Esophagus squamous epithelium (tissue), 5 donors: Measurements from ENCODE around the gene RELN. TPM values are rescaled to one million over a fixed set of nuclear protein-coding genes. Genes with fewer than 3 reads are reported as not detected.
"Not testable (repeated sequence)": the region's sequence is repeated elsewhere in the genome, so short reads cannot be mapped to it uniquely, and the experiment has no call there.

Experiments
- DNase-seq: peaks from one replicate; lab custom pipeline; 2025; lab: John Stamatoyannopoulos, UW
- H3K27ac ChIP-seq, 4 donors: fragments of 200-600 bp; sonication (generic); one replicate each; pipeline ENCODE4 v1.5.1; 2016 to 2019; ENCODE audit warnings: mild to moderate bottlenecking in 1 of 4
- H3K27me3 ChIP-seq, 4 donors: fragments of 200-600 bp; sonication (generic); 1 replicate in 3 of 4; 2 replicates in 1 of 4; pipeline versions ENCODE4 v1.5.1 to v1.6.0; 2017 to 2021; ENCODE audit warnings: antibody characterized with exemption in 1 of 4
- H3K36me3 ChIP-seq, 3 donors: fragments of 200-600 bp; sonication (generic); one replicate each; pipeline ENCODE4 v1.5.1; 2016 to 2019
- H3K4me1 ChIP-seq, 3 donors: fragments of 200-600 bp; sonication (generic); one replicate each; pipeline ENCODE4 v1.5.1; 2017 to 2019
- H3K4me3 ChIP-seq, 4 donors: fragments of 200-600 bp; sonication (generic); 1 replicate in 3 of 4; 2 replicates in 1 of 4; pipeline ENCODE4 v1.5.1; 2016 to 2019; ENCODE audit warnings: mild to moderate bottlenecking in 2 of 4, moderate library complexity in 1 of 4
- H3K9me3 ChIP-seq, 3 donors: fragments of 200-600 bp; sonication (generic); one replicate each; pipeline ENCODE4 v1.5.1; 2016 to 2019
- POLR2A ChIP-seq, 4 donors: fragments of 450-650 bp; IDR thresholded peaks; one replicate each; pipeline ENCODE4 v1.6.1; 2017; ENCODE audit warnings: antibody characterized with exemption in 4 of 4, mild to moderate bottlenecking in 4 of 4, moderate library complexity in 3 of 4
- WGBS, 2 donors: methylation state at CpG; one replicate each; pipeline ENCODE4 v1.1.5; 2018; 5-methylcytosine and 5-hydroxymethylcytosine counted together
- intact Hi-C: fragments of 100-400 bp; cut with DNase I; formaldehyde crosslinking; loops from one replicate; pipeline ENCODE4 v1.15.0; 2022
- total RNA-seq, 4 donors: library from RNA; depleted of rRNA; stranded (reverse); fragments of >200 nt; gene quantifications; one replicate each; pipeline ENCODE4 v1.1.0, GENCODE V29; 2016
- TF ChIP-seq, protein P1 (sequence below), 6 experiments: fragments of 450-650 bp in 4 of 6; fragments of 200-600 bp in 2 of 6; sonication (generic) in 2 of 6; IDR thresholded peaks; one replicate each; pipeline ENCODE4 v1.5.1; 2016 to 2019; ENCODE audit warnings: antibody characterized with exemption in 6 of 6, mild to moderate bottlenecking in 4 of 6, moderate library complexity in 4 of 6
- donor health status: DM: yes; HTN: yes; CAD: no.

RELN gene
- total RNA-seq, 4 donors from 2014 or later = 0.68 to 6.5 (median 1.00) TPM

DNA sequence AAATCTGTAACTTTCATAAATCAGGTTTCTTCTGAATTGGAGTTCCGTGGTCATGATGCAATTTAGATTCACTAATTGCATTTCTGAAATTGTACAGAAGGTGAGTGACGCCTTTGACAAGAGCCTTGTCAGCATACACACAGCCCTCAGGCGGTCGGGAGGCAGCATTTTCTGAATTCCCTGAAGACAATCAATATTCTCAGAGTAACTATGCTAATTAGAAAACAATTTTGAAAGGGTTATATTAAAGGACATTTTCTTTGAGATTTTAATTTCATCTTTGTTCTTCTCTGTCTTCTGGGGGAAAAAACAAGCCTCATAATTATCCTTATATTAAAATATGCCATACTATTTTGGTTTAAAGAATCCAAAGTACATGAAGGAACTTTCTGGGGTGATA is 488.3 kb downstream of the RELN start:
- 72 to 77% methylated on average over 4 of the region's 4 CpGs for WGBS, 2 donors
- no peaks in the 10 kb centered on the region for H3K36me3 ChIP-seq

DNA sequence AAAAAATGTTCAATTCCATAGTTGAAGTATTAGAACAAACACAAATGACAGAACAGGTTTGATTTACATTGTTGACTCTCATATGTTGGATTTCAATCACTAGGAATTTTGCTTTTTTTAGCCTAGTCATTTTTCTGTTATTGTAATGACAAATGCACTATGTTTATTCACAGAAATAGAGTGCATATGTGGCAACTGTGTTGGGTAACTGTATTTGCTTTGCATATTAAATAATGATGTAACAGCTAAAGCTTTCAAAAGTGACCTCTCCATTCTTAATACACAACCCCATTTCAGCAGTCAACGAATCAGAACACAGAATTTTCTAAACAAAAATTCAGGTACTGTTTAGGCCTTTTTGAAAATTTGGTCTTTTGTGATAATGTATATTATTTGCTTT is 489.5 kb downstream of the RELN start:
- Histone ChIP-seq H3K27me3 (no peaks in the 10 kb centered on the region), H3K4me3 (no peak overlapping the region), H3K4me1 (no peaks in the 10 kb centered on the region), H3K27ac (no peak overlapping the region), H3K9me3 (no peaks in the 10 kb centered on the region), H3K36me3 (no peaks in the 10 kb centered on the region)
- intact Hi-C loops = no loop called here
- 37 to 62% methylated on average over 1 of the region's 1 CpG for WGBS, 2 donors
- no peak for DNase-seq
- TF ChIP-seq POLR2A (IDR thresholded peaks at IDR 0.05) = no peak
- TF ChIP-seq, protein P1, sequence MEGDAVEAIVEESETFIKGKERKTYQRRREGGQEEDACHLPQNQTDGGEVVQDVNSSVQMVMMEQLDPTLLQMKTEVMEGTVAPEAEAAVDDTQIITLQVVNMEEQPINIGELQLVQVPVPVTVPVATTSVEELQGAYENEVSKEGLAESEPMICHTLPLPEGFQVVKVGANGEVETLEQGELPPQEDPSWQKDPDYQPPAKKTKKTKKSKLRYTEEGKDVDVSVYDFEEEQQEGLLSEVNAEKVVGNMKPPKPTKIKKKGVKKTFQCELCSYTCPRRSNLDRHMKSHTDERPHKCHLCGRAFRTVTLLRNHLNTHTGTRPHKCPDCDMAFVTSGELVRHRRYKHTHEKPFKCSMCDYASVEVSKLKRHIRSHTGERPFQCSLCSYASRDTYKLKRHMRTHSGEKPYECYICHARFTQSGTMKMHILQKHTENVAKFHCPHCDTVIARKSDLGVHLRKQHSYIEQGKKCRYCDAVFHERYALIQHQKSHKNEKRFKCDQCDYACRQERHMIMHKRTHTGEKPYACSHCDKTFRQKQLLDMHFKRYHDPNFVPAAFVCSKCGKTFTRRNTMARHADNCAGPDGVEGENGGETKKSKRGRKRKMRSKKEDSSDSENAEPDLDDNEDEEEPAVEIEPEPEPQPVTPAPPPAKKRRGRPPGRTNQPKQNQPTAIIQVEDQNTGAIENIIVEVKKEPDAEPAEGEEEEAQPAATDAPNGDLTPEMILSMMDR (IDR thresholded peaks at IDR 0.05) = no peak

More for the DNA sequence above, 488.3 kb downstream of the RELN start:
- intact Hi-C loops = no loop called here
- Histone ChIP-seq H3K27me3 (no peaks in the 10 kb centered on the region), H3K27ac (no peak overlapping the region), H3K9me3 (no peaks in the 10 kb centered on the region), H3K4me1 (no peaks in the 10 kb centered on the region), H3K4me3 (no peak overlapping the region)
- no peak for DNase-seq
- TF ChIP-seq, protein P1 (IDR thresholded peaks at IDR 0.05) = no peak
- no peak for TF ChIP-seq POLR2A (IDR thresholded peaks at IDR 0.05)

DNA sequence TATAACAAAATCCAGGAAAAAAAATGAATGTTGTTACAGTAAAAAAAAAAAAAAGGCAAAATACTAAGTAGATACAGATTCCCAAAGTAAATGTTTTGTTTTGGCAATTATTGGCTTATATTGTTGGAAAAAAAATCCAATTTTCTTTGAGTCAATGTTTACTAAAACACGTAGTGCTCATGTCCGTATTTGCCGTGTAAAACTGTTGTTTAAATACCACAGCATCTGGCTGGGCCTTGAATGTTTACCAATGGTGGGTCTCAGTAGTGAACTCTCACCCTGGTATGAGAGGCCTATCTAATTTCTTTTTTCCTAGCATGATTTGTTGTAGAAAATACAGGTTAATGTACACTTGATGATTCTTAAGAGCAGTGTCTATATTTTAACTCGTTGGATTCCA is 502.0 kb downstream of the RELN start:
- intact Hi-C loops = no loop called here
- DNase-seq = no peak
- TF ChIP-seq, protein P1 (IDR thresholded peaks at IDR 0.05) = no peak
- no peak for TF ChIP-seq POLR2A (IDR thresholded peaks at IDR 0.05)
- H3K4me1 ChIP-seq = no peaks in the 10 kb centered on the region
- H3K9me3 ChIP-seq = no peaks in the 10 kb centered on the region
- no peak overlapping the region for H3K4me3 ChIP-seq
- H3K27ac ChIP-seq = no peak overlapping the region
- no peaks in the 10 kb centered on the region for H3K36me3 ChIP-seq
- H3K27me3 ChIP-seq = peaks cover 0 to 9% (median 0%) of the 10 kb centered on the region in 4 donors
- WGBS, 2 donors = 43 to 45% methylated on average over 4 of the region's 4 CpGs

DNA sequence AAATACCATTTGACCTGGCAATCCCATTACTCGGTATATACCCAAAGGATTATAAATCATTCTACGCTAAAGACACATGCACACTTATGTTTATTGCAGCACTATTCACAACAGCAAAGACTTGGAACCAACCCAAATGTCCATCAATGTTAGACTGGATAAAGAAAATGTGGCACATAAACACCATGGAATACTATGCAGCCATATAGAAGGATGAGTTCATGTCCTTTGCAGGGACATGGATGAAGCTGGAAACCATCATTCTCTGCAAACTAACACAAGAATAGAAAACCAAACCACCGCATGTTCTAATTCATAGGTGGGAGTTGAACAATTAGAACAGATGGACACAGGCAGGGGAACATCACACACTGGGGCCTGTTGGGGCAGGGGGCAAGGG is 502.6 kb downstream of the RELN start:
- DNase-seq, intact Hi-C loops, H3K36me3 ChIP-seq, H3K4me3 ChIP-seq, H3K4me1 ChIP-seq, H3K27ac ChIP-seq, H3K27me3 ChIP-seq, H3K9me3 ChIP-seq: not testable (repeated sequence)
- 90% methylated on average over 3 of the region's 3 CpGs for WGBS, 2 donors

DNA sequence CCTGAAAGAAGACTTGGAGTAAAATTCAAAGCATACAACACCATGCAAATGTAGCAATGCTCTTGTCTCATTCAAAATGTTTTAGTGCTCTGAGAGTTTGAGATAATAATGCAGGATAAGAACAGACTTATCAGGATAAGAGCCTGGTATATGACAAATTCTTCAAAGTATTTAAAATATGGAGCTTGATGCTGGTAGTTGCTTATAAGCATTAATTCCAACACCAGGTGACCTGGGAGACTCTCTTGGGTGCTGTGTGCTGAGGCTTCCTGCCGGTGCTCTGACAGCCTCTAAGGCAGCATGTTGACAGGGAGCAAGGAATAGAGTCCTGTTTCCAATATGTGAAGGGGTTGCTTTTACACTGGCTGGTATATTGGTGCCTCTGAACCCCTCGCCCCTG is 508.7 kb downstream of the RELN start:
- H3K27me3 ChIP-seq = peaks cover 0 to 6% (median 0%) of the 10 kb centered on the region in 4 donors
- H3K36me3 ChIP-seq = no peaks in the 10 kb centered on the region
- no peaks in the 10 kb centered on the region for H3K9me3 ChIP-seq
- no peak for DNase-seq
- WGBS, 2 donors = 50 to 64% methylated on average over 2 of the region's 2 CpGs
- no peak for TF ChIP-seq POLR2A (IDR thresholded peaks at IDR 0.05)
- TF ChIP-seq, protein P1 (IDR thresholded peaks at IDR 0.05) = no peak
- no peaks in the 10 kb centered on the region for H3K4me1 ChIP-seq
- no peak overlapping the region for H3K27ac ChIP-seq
- H3K4me3 ChIP-seq = no peak overlapping the region
- intact Hi-C loops = no loop called here

DNA sequence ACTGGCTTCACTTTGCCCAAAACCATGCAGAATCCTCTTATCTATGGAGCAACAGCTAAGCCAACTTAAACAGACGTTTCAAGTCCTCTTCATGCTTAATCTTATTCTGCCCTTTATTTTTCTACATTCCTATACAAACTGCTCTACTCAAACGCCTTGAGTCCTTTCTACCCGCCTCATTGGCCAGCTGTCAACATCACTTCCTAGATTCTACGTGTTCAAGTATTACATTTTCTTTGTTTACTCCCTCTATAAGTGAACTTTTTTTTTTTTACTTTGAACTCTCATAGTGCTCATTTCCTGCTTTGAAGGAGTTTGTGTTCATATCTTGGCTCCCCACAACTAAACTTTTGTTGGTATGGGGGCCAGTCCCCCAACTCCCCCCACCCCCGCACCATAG is 514.5 kb downstream of the RELN start:
- no peaks in the 10 kb centered on the region for H3K27me3 ChIP-seq

More for the DNA sequence above, 514.5 kb downstream of the RELN start:
- Histone ChIP-seq H3K4me3 (no peak overlapping the region), H3K4me1 (no peaks in the 10 kb centered on the region), H3K9me3 (no peaks in the 10 kb centered on the region), H3K36me3 (no peaks in the 10 kb centered on the region), H3K27ac (no peak overlapping the region)
- no peak for DNase-seq
- intact Hi-C loops = no loop called here
- WGBS, 2 donors = 21 to 33% methylated on average over 5 of the region's 5 CpGs
- no peak for TF ChIP-seq POLR2A (IDR thresholded peaks at IDR 0.05)
- TF ChIP-seq, protein P1 (IDR thresholded peaks at IDR 0.05) = no peak
